ENCODE results near the gene GNPDA1. TPM values are rescaled to one million over a fixed set of nuclear protein-coding genes. Genes with fewer than 3 reads are reported as not detected.
"Not testable (repeated sequence)": the region's sequence is repeated elsewhere in the genome, so short reads cannot be mapped to it uniquely, and the experiment has no call there.

The GNPDA1 gene
- 30.0 and 33.1 TPM in 2 replicates for total RNA-seq

DNA sequence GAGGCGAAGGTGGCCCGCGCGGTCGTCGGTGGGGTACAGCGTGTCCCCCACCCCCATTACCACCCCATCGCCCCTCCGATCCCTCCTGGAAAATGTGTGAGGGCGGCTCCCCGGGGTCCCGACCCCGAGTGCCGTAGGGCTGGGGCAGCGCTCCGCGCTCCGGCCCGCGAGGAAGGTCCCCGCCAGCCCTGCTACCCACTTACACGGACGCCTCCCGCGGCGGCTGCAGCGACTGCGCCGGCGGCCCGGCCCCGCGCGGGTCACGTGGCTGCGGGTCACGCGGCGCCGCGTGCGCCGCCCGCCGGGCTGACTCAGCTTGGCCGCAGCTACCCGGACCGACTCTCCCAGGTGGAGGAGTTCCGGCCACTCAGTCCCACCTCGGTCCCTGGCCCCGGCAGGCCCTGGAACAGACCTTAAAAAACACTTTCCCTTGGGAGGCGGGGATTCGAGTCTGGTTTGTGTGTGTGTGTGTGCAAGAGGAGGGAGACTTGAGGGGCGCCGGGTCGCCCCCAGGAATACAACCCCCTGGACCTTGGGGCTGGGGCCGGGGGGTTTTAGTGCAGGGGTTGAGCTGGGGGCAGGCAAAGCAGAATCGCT is at the start of gene GNPDA1:
TSS of gene GNPDA1 (minus strand) at position 236 of the 597 bp plus-strand sequence. CDS start 992 bp downstream, outside the sequence.
- intact Hi-C loops (cut with micrococcal nuclease) = loop anchor here (2.0 to 10.0 kb wide), 5 partner anchors 88 to 992 kb away; no protein-coding TSS in a partner anchor

GRCh38 chr5:142059304-142059940 is 46.6 kb upstream of the GNPDA1 start:
- intact Hi-C loops (cut with micrococcal nuclease) = no loop called here

- intact Hi-C loops (cut with micrococcal nuclease) = no loop called here
Observed at GRCh38 chr5:142057697-142058056, 44.9 kb upstream of the GNPDA1 start.

DNA sequence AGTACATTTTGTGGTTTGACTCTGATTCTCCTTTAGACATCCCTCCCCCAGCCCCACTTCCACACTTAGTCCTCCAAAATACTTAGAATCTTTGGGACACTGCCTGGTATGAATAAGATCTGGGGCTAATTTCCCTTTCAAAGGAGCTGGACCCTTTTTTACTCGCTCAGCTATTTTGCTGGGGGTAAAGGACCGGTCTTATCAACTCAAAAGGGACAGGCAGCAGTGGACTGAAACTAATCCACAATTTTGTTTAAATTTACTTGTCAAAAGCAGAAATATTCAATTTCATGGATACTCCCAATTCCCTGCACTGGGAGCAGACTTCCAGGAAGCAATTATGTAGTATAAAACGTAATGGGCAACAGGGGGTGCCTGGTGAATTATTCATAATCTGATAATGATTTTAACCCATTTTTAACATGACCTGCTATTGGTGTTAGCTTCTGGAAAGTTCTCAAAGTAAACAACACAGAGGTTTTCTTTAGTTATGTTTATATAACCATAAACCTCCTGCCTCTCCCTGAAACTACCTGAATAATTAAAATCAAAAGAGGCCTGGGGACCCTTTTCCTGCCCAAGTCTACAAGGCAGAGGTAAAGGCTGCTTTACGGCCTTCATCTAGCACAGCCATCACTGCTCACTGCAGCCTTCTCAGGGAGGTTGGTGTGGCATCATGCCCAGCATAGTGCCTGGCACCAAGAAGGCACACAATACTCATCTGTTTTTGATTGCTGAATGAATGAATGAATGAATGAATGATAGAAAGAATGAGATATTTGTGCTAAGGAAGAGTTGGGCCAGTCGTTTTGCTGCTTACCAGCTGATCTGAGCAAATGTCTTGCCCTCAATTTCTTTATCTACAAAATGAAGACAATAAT is 44.2 kb upstream of the GNPDA1 start:
- intact Hi-C loops (cut with micrococcal nuclease) = no loop called here

DNA sequence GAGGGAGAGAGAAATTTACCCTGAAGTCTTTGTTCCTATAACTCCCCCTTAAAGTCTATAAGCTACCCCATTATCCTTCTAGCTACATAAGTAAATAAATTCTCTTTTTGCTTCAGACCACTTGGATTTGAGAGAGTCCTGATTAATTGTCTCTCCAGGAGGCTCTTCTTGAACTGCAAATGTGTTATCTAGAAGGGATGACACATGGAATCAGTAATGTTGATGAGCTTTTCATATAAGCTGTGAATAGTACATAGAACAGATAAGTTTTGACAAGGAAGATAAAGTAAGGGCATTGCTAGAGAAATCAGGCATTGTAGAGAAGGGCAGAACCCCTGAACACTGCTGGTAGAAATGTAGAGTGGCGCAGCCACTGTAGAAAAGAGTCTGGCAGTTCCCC is 42.5 kb upstream of the GNPDA1 start:
- intact Hi-C loops (cut with micrococcal nuclease) = no loop called here

GRCh38 chr5:142053426-142054151 is 40.8 kb upstream of the GNPDA1 start:
- intact Hi-C loops (cut with micrococcal nuclease) = no loop called here

DNA sequence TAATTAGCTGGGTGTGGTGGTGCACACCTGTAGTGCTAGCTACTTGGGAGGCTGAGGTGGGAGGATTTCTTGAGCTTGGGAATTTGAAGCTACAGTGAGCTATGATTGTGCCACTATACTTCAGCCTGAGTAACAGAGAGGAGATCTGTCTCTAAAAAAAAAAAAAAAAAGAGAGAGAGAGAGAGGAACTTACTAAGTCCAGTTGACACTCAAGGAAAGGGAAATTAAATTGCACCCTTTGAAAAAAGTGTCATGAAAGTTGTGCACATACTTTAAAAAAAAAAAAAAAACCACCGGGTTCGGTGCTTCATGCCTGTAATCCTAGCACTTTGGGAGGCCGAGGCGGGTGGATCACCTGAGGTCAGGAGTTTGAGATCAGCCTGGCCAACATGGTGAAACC is 39.2 kb upstream of the GNPDA1 start:
- intact Hi-C loops (cut with micrococcal nuclease) = not testable (repeated sequence)

GRCh38 chr5:142048272-142048671 is 35.4 kb upstream of the GNPDA1 start:
- intact Hi-C loops (cut with micrococcal nuclease) = no loop called here

DNA sequence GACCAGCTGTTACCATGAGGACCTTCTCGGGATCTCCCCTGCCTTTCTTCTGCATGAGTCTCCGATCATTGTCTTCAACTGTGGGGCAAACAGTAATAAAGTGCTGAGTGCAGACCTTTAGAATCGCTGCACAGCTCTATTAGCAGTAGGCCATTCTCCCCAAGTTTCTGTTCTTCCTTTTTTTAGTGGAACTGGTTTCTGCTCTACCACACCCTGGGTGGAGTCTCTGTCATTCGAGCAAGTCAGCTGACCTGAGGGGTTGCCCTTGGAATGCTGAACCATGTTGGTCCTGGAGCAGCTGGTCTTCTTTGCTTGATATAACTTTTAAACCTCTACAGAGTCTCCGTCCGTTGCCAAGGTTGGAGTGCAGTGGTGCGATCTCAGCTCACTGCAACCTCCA is 33.4 kb upstream of the GNPDA1 start:
- intact Hi-C loops (cut with micrococcal nuclease) = no loop called here

- intact Hi-C loops (cut with micrococcal nuclease) = not testable (repeated sequence)
Observed at GRCh38 chr5:142040881-142041280, 28.1 kb upstream of the GNPDA1 start.

- intact Hi-C loops (cut with micrococcal nuclease) = no loop called here
Observed at GRCh38 chr5:142040285-142040684, 27.5 kb upstream of the GNPDA1 start.

- intact Hi-C loops (cut with micrococcal nuclease) = no loop called here
Observed at GRCh38 chr5:142038735-142039134, 25.9 kb upstream of the GNPDA1 start.

DNA sequence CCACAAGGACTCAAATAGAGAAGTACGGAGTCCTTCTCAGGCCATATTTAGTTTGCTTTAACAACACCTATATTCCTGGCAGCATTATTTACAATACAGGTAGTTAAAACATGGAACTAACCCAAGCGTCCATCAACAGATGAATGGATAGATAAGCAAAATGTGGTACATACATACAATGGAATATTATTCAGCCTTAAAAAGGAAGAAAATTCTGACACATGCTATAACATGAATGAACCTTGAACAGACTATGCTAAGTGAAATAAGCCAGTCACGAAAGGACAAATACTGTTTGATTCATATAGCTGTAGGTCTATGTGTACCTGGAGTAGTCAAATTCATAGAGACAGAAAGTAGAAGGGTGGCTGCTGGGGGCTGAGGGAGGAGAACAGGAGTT is 24.8 kb upstream of the GNPDA1 start:
- intact Hi-C loops (cut with micrococcal nuclease) = not testable (repeated sequence)

DNA sequence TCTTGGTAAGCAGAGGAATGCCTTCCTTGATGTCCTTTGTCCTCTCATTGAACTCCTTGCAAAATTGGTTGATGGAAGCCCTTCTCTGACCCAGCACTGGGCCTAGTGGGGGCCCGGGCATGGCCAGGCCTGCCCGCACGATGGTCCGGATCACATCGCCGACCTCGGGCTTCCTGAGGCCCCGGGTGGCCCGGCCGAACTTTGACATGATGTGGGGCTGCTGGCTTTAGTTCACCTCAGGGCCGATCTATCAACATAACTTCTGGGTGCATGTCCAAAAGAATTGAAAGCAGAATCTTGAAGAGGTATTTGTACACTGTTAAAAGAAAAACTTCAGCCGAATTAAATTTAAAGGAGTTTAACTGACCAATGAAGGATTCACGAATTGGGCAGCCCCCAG is 24.1 kb upstream of the GNPDA1 start:
- intact Hi-C loops (cut with micrococcal nuclease) = no loop called here

DNA sequence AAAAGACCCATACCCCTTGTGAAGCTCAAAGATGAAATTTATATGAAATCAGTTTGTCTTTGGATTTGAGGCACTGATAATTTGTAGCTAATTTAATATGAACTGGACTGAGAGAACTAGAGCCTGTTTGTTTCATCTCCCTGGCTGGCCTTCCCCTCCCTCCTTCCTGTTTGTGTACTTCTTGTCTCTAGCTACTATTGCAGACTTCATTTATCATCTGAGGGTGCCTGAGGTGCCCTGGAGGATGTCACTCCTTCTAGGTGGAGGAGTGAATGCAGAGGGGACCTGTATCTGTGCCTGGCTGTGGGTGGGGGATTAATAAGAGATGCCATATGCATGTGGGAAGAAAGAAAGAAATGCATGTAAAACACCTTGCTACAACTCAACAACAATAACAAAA is 22.2 kb upstream of the GNPDA1 start:
- intact Hi-C loops (cut with micrococcal nuclease) = no loop called here

DNA sequence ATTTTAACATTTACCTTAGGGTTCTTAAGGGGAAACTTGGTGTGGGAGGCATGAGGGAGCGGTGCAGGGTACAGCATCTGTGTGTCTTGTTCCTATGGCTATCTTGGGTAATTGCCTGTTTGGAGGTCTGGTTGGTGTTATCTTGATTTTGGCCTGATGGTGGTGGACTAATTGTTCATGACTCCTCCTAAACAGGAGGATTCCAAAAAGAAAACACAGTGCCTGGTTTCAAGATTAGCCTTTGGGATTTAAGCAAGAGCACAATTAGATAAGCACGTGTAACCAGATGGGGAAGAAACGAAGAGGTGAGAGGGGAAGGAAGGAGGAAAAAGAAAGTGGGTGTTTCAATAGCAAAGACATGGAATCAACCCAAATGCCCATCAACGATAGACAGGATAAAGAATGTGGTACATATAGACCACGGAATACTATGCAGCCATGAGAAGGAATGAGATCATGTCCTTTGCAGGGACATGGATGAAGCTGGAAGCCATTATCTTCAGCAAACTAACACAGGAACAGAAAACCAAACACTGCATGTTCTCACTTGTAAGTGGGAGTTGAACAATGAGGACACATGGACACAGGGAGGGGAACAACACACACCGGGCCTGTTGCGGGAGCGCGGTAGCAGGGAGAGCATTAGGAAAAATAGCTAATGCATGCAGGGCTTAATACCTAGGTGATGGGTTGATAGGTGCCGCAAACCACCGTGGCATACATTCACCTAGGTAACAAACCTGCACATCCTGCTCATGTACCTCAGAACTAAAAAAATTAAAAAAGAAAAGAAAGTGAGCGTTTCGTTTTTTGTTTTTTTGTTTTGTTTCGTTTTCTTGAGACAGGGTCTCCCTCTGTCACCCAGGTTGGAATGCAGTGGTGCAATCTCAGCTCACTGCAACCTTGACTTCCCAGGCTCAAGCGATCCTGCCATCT is 21.1 kb upstream of the GNPDA1 start:
- intact Hi-C loops (cut with micrococcal nuclease) = not testable (repeated sequence)

DNA sequence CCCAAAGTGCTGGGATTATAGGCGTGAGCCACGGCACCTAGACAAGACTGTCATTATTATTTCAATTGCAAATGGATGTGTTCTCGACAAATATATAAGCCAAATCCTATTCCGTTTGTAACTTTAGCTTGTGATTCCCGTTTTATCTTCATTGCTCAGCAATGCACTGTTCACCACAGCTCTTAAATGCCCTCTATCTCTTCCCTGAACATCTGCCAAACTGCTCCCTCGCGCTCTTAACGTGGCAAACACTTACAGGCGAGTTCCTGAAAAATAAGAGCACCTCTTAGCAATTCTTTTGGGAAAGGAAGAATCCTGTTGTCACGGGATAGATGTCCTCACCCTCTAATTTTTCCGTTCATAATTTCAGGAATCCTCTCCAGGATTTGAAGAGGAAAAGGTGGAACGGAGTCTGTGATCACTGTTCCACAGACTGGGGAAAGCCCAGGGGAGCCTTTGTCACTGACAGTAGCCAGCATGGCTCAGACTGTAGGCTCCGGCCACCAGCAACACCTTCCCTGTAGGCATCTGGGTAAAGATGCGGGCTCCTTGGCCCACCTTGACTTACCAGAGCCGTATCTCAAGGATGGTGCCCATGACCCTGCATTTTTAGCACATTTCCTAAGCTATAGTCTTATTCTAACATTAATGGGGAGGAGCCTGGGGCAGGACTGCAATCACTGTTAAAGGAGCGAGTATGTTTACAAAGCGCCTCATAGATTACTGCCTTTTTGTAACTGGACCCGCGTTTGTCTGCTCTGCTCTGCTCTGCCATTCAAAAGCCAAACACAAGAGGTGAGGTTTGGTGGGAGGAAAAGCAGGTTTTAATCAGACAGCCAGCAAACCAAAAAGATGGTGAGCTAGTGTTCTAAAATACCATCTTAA is 20.2 kb upstream of the GNPDA1 start:
- intact Hi-C loops (cut with micrococcal nuclease) = no loop called here

DNA sequence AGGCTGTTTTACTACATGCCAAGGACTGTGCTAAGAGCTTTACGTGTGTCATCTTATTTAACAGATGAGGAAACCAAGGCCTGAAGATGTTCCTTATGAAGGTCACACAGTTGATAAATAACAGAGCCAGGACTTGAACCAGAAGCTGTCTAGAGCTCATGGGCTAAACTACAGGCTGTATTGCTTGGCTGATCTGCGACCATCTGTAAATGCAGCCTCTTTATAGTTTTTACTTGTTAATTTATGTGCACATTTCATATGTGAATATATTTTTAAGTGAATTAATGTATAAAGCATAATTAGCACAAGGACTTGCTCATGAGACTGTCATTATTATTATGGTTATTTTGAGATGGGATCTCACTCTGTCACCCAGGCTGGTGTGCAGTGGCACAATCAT is 19.3 kb upstream of the GNPDA1 start:
- intact Hi-C loops (cut with micrococcal nuclease) = no loop called here

- intact Hi-C loops (cut with micrococcal nuclease) = loop anchor here (1.0 to 2.0 kb wide), 4 partner anchors 9 to 85 kb away; partner anchors contain the start of gene RNF14
Observed at GRCh38 chr5:142025637-142026036, 12.8 kb upstream of the GNPDA1 start.

Data from T-helper 2 cell treated with Interferon-gamma antibody and Interleukin-4, amounts not matched to agents 100 ng/mL and 5 ng/mL, for 36 hours (primary cell).